Renal pelvis (tissue), 4 donors: ENCODE results near the gene SLC25A21. TPM values are rescaled to one million over a fixed set of nuclear protein-coding genes. Genes with fewer than 3 reads are reported as not detected.

Source experiments
- DNase-seq: peaks from one replicate; pipeline ENCODE4 v3.0.0-alpha.2; 2013
- polyA plus RNA-seq, 3 donors: library from polyadenylated mRNA; unstranded; fragments of 120-200 nt; gene quantifications; one replicate each; pipeline ENCODE4 v1.2.1, GENCODE V29; 2013; ENCODE audit not compliant: insufficient read length in 3 of 3

The SLC25A21 gene
- polyA plus RNA-seq, 3 donors: 3.3 to 4.3 (median 3.3) TPM

- no peak for DNase-seq
Measured at GRCh38 chr14:36768638-36769337, 403.6 kb downstream of the SLC25A21 start.

DNA sequence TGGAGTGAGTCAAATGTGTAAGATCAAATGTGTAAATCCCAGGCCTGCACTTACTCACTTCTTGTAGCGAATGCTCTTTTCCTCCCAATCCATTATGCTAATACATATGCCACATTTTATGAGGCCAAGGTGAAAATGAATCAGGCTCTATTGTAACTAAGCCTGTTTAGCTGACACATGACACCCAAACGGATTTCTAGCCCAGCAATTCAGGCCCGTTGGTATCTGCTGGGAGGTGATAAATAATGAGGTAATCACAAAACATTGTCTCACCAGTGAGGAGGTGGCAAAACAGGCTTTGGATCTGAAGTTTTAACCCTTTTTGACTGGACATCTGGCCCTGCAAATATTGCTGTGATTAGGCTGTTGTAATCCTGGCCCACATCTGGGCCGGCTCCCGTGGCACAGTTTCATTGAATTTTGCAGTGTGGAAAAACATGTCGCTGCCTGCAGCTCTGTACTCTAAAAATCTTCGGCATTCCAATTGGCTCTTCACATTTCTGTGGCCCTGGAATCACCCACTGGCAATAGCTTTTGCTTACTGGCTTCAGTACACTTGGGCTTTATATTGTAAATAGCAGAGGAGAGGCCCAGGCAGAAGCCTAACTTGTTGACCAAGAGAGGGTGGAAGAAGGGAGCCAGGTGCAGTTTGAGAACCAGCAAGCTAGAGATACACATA lies 404.7 kb downstream of the SLC25A21 start:
- DNase-seq: peak; percentile 69

DNA sequence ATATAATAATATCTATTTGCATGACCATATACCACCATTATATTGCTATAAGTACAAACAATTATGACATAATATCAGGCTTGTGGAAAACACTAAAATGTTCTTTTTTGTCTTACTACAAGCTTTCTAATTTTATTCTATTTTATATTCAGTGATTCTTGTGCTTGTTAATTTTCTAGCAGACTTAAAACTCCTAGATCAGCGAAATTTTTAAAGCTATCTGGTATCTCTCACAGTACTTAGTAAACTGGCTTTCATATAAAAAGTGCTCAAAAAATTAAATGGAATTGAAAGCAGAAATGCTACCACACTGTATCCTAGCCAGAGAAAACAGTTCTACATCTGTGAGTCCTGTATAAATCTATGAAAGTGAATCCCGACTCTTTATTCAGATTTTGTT lies 405.4 kb downstream of the SLC25A21 start:
- DNase-seq: no peak

- no peak for DNase-seq
Measured at GRCh38 chr14:36757734-36758601, 414.4 kb downstream of the SLC25A21 start.

DNA sequence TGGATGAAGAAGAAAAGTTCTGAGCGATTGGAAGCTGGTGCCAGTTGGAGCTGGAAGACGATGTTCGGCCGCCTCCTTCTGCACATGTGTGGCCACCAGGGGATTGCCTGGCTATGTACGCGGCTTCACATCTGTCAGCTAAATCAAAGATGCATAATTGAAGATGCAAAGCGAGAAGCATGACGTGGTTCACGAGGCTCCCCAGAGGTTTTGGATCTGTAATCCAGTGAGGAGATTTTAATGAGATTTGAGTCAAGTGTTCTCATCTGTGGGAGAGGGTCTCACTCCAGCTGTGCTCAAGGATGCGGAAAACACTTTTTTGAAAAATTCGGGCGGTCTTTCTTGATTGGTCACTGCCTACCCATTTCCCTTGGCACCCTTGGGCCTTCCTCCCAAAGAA lies 416.2 kb downstream of the SLC25A21 start:
- no peak for DNase-seq

GRCh38 chr14:36755756-36756155 lies 416.6 kb downstream of the SLC25A21 start:
- no peak for DNase-seq

DNA sequence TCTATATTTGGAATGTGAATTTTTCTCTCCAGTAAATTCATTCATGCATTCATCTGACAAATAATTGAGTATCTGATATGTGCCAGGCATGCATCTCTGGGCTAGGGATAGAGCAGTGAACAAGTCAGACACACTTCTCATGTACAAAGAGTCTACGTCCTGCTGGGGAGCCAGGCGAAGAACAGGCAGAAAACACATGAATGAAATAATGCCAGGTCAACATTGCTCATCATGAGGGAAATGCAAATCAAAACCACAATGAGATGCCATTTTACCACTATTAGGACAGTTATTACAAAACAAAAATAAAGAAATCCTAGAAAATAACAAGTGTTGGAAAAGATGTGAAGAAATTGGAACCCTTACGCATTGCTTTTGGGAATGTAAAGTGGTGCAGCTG lies 420.5 kb downstream of the SLC25A21 start:
- no peak for DNase-seq

DNA sequence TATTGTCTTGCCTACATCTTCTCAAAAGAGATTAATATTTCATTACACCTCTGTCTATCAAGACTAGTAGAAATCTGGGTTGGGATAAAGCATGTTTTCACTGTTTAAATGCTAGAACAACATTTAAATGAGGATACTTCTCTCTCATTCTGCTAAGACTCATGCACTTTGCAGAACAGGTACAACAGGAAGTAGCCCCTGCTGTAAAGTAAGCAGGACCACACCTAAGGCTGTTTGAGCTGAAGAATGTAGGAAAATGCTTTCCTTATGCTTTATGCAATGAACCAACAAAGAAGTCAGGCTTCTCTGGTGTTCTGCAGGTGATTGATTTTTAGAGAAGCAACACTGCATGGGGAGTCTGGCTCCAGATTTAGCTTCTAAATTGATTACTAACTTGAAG lies 421.3 kb downstream of the SLC25A21 start:
- no peak for DNase-seq

DNA sequence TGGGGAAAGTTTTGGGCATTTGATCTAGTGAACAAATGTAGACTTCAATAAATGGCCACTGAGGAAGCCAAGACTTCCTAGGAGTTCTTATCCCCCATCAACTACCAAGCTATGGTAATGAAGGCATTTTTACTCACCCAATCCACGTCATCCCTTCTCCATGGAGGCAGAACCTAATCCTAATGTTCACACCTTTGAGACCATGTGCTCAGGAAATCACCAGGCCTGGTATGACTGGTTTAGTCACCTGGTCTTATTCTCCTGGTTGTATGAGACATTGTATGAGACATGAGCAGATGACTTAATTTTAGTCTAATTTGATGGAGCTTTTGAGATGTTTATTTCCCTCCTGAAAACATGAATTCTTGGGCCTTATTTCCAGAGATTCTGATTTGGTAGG lies 422.2 kb downstream of the SLC25A21 start:
- no peak for DNase-seq

GRCh38 chr14:36748610-36749213 lies 423.7 kb downstream of the SLC25A21 start:
- no peak for DNase-seq

DNA sequence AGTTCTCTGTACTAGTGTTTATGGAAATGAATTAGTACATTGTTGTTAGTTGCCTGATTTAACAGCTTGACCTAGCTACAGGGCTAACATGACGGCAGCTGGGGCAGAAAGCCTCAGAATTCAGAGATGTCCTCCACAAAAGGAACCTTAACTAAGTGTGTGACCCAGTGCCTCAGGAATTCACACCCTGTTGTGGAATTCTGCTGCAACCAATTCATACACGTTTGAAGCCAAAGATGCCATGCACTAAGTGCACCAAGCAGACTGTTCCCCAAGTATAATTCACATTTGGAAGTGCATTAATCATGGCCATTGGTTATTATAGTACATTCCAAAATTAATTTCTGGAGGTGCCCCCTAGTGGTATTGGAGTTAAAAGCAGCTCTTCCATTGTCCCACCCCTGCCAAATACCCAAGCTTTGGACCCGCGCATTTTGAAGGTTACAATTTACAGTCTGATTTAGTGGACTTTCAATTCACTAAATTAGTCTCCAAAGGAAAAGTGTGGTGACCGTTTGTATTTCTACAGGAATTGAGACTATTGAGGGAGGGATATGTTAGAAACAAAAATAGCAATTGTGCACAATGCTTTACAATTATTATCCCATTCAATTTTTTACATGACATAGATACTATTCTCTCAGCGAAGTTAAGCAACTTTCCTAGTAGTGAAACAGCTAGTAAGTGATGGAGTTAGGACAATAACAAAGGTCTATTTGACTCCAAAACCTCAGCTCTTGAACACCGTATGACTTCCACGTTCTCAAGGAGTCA lies 424.8 kb downstream of the SLC25A21 start:
- no peak for DNase-seq

GRCh38 chr14:36746872-36747271 lies 425.5 kb downstream of the SLC25A21 start:
- DNase-seq: no peak

GRCh38 chr14:36741858-36742257 lies 430.5 kb downstream of the SLC25A21 start:
- DNase-seq: no peak

DNA sequence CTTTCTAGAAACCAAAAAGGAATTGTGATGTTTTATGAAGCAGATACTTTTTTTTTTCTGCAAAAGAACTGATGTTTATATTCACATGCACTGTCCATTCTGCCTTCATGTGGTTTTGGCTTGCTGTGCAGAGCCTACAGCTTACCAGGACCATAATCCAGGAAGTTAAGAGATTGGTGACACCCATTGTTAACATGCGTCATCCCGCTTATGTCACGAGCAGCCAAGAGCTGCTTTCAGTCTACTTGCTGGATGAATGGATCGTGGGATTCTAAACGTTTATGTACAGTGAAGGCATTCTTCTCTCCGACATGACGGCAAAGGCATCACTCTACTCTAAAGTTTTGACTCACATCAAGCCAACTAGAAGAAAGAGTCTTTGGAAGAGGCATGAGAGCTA lies 434.1 kb downstream of the SLC25A21 start:
- DNase-seq: no peak

DNA sequence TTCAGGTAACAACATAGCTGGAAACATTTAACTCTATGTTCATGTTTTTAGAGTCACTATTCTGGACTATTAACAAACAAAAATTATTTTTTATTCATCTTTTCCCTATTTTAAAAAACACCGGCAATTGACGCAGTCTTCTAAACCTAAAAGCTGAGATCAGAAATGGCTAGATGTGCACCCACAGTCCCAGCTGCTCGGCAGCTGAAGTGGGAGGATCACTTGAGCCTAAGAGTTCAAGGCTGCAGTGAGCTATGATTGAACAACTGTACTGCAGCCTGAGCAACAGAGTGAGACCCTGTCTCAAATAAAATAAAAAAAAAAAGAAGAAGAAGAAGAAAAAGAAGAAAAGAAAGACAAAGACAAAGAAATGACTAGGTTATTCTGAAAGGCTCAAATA lies 446.3 kb downstream of the SLC25A21 start:
- DNase-seq: no peak

DNA sequence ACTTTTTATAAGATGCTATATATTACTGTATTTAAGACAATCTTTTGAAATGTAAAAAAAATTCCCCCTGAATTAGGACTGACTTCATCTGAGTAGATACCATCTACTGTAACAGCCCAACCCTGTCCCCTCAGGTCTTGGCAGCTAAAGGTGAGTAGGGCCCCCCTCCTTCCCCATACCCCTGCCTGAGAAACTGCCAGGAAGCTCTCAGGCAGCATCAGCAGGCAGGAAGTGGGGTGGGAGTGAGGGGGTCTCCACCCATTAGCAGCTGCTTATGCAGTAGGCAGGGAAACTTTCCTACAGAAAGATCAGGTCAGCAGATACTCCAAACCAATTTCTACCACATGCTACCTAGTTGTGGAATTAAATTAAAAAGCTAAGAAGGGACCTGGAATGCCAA lies 448.2 kb downstream of the SLC25A21 start:
- no peak for DNase-seq

DNA sequence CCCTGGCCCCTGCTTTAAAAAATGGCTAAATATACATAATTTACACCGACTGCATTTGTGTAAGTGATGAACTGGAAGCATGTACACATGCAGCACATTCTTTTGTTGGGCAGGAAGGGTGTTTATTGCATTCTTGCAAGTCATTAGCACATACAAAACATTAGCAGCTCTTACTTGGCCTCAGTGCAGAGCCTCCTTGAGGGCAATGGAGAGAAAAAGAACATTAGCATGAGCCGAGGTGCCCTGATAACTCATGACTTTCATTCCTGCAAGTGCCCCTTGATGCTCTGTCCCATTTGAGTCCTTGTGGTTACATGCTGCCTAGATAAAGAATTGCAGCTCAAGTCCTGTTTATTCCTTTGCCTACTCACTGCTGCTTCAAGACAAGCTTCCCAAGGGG lies 448.9 kb downstream of the SLC25A21 start:
- DNase-seq: no peak

DNA sequence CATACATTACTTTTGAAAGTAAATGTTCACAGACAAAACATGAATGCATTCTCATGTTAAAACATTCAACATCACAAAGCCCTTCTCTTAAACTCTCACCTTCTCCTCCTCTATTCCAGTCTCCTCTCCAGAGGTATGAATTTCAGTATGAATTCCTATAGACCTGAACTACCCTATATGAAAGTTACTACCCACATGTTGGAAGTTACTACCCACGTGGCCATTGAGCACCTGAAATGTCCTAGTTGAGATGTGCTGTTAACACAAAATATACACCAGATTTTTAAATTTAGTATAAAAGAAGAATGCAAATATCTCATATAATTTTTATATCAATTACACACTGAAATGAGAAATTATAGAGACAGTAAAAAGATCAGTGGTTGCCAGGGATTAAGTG lies 450.5 kb downstream of the SLC25A21 start:
- no peak for DNase-seq

DNA sequence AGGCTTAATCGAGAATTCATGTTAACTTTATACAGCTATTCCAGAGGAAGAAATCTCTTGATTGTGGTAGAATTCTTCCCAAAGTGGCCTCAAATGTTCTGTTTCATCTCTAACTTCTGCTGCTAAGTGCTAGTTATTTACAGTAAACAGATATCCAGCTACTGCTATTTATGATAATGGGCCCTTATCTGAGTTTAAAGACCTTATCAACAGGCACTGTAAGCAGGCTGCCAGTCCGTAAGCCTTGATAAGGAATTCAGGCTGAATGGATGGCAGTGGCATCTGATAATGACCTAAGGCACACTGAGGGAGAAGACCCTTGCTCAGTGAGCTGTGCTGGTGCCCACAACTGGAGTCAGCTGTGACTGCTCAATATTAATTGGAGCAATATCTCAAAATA lies 451.7 kb downstream of the SLC25A21 start:
- no peak for DNase-seq

- no peak for DNase-seq
Measured at GRCh38 chr14:36719823-36720222, 452.6 kb downstream of the SLC25A21 start.

- no peak for DNase-seq
Measured at GRCh38 chr14:36718216-36718615, 454.2 kb downstream of the SLC25A21 start.

GRCh38 chr14:36717363-36717762 lies 455.0 kb downstream of the SLC25A21 start:
- no peak for DNase-seq
